Spleen (tissue), 11 donors: ENCODE results near the gene TAC3. TPM values are rescaled to one million over a fixed set of nuclear protein-coding genes. Genes with fewer than 3 reads are reported as not detected.
A peak's percentile ranks its signal among the peaks of the same experiment; 100 is the strongest.

ENCODE experiments used
- DNase-seq: peaks from one replicate; pipeline ENCODE4 v3.0.0-alpha.2; 2020
- H3K27ac ChIP-seq, 8 donors: fragments of 200-600 bp; sonication (generic) in 7 of 8; 1 replicate in 4 of 8; 2 replicates in 4 of 8; pipeline versions ENCODE4 v1.5.0 to v1.8.0; 2016 to 2021; ENCODE audit warnings: inconsistent platforms in 4 of 8, mild to moderate bottlenecking in 4 of 8, moderate library complexity in 1 of 8
- H3K27me3 ChIP-seq, 7 donors: fragments of 200-600 bp; sonication (generic) in 6 of 7; replicated peaks in 1 of 7; 1 replicate in 4 of 7; 2 replicates in 3 of 7; pipeline versions ENCODE4 v1.5.0 to v1.8.0; 2016 to 2021; ENCODE audit warnings: inconsistent platforms in 3 of 7, mild to moderate bottlenecking in 1 of 7
- H3K36me3 ChIP-seq, 6 donors: fragments of 200-600 bp; sonication (generic) in 5 of 6; 1 replicate in 4 of 6; 2 replicates in 2 of 6; pipeline versions ENCODE4 v1.5.0 to v1.8.0; 2016 to 2021; ENCODE audit warnings: inconsistent platforms in 2 of 6
- H3K4me1 ChIP-seq, 6 donors: fragments of 200-600 bp; sonication (generic) in 5 of 6; 1 replicate in 3 of 6; 2 replicates in 3 of 6; pipeline versions ENCODE4 v1.5.0 to v1.8.0; 2016 to 2021; ENCODE audit warnings: inconsistent platforms in 3 of 6
- H3K4me3 ChIP-seq, 8 donors: fragments of 200-600 bp; sonication (generic) in 7 of 8; 1 replicate in 4 of 8; 2 replicates in 4 of 8; pipeline versions ENCODE4 v1.5.0 to v1.8.0; 2016 to 2021; ENCODE audit warnings: inconsistent platforms in 4 of 8, mild to moderate bottlenecking in 4 of 8, moderate library complexity in 2 of 8
- H3K9me3 ChIP-seq, 8 donors: fragments of 200-600 bp; sonication (generic) in 7 of 8; 1 replicate in 4 of 8; 2 replicates in 4 of 8; pipeline versions ENCODE4 v1.5.0 to v1.8.0; 2016 to 2021; ENCODE audit warnings: inconsistent platforms in 4 of 8
- CTCF ChIP-seq, 11 experiments: fragments of 200-600 bp in 7 of 11; fragments of 450-650 bp in 4 of 11; sonication (generic) in 4 of 11; IDR thresholded peaks in 8 of 11; conservative IDR thresholded peaks in 3 of 11; 1 replicate in 7 of 11; 2 replicates in 4 of 11; pipeline versions ENCODE4 v1.4.0 to v1.8.0; 2016 to 2021; ENCODE audit warnings: antibody characterized with exemption in 11 of 11, inconsistent platforms in 4 of 11, mild to moderate bottlenecking in 1 of 11
- POLR2A ChIP-seq, 3 donors: fragments of 450-650 bp; IDR thresholded peaks; one replicate each; pipeline ENCODE4 v1.5.1; 2017; ENCODE audit warnings: antibody characterized with exemption in 3 of 3, mild to moderate bottlenecking in 1 of 3
- POLR2AphosphoS5 ChIP-seq, 3 donors: sonication (generic); formaldehyde crosslinking; IDR thresholded peaks; one replicate each; pipeline ENCODE4 v1.5.1; 2017; ENCODE audit warnings: antibody characterized with exemption in 3 of 3
- WGBS, 5 donors: extraction: QIAGEN DNeasy Blood & Tissue Kit in 3 of 5; methylation state at CpG; one replicate each; pipeline versions ENCODE4 v1.1.5 to v1.1.7; 2013 to 2018; 5-methylcytosine and 5-hydroxymethylcytosine counted together
- intact Hi-C: fragments of 100-400 bp; cut with DNase I; formaldehyde crosslinking; loops from one replicate; pipeline ENCODE4 v1.15.0; 2023; ENCODE audit warnings: low total_unique reads
- polyA plus RNA-seq, 3 donors: library from polyadenylated mRNA; stranded (reverse); fragments of 200-250 nt; gene quantifications; one replicate each; pipeline ENCODE4 v1.2.1, GENCODE V29; 2013
- total RNA-seq, 7 donors: library from RNA; depleted of rRNA in 3 of 7; stranded (reverse); fragments of >200 nt in 3 of 7; fragmentation: NEBNext Ultra II Directional in 4 of 7; extraction: Animal tissue kit (Norgen Biotek cat#: 25700) in 4 of 7; gene quantifications; one replicate each; pipeline versions ENCODE4 v1.1.0 to v1.2.1, GENCODE V29; 2016 to 2021
- donor health status: healthy with polysubstance abuse.
- donor health status: DM: no; HTN: no; CAD: no; lungs with moderate emphysema.
- donor health status: DM: no; HTN: no; CAD: no.
- donor health status: Bipolar disorder and iron deficiency.
- donor health status: healthy.
- donor health status: DM: no; HTN: no; CAD: no.
- donor health status: DM: yes; HTN: yes; CAD: no.

The TAC3 gene
- total and polyA plus RNA-seq, 10 donors, result 0.11 to 0.20 TPM; not detected in 8

- Histone ChIP-seq H3K9me3 (no peaks in the 10 kb centered on the region), H3K4me1 (peaks cover 12 to 46% (median 23%) of the 10 kb centered on the region in 6 donors), H3K36me3 (no peaks in the 10 kb centered on the region), H3K27ac (peak overlapping the region in 1 of 8 donors; percentile 38), H3K27me3 (peaks cover 0 to 13% (median 0%) of the 10 kb centered on the region in 7 donors), H3K4me3 (no peak overlapping the region)
- TF ChIP-seq CTCF (IDR thresholded peaks at IDR 0.05 in 8 of 11, conservative IDR thresholded peaks at IDR 0.05 in 3 of 11) (no peak), POLR2AphosphoS5 (IDR thresholded peaks at IDR 0.05) (no peak), POLR2A (IDR thresholded peaks at IDR 0.05) (no peak)
- WGBS, 5 donors, result 75 to 82% (median 78%) methylated on average over 12 of the region's 12 CpGs
- intact Hi-C loops, result no loop called here
- DNase-seq, result no peak
These were observed 4.6 kb downstream of the TAC3 start for GRCh38 chr12:57011438-57012424.

- intact Hi-C loops, result no loop called here
These were observed 5.6 kb downstream of the TAC3 start for GRCh38 chr12:57010627-57011247.

GRCh38 chr12:57009949-57010626 lies 6.2 kb downstream of the TAC3 start:
- no peaks in the 10 kb centered on the region for H3K36me3 ChIP-seq
- intact Hi-C loops, result loop anchor here (5.0 kb wide), 2 partner anchors 52 to 107 kb away; no protein-coding TSS in a partner anchor
- TF ChIP-seq POLR2A (IDR thresholded peaks at IDR 0.05) (no peak), CTCF (IDR thresholded peaks at IDR 0.05 in 8 of 11, conservative IDR thresholded peaks at IDR 0.05 in 3 of 11) (no peak), POLR2AphosphoS5 (IDR thresholded peaks at IDR 0.05) (no peak)
- H3K9me3 ChIP-seq, result no peaks in the 10 kb centered on the region
- DNase-seq, result no peak
- peaks cover 19 to 58% (median 33%) of the 10 kb centered on the region in 6 donors for H3K4me1 ChIP-seq
- H3K27me3 ChIP-seq, result no peaks in the 10 kb centered on the region
- 93 to 95% (median 94%) methylated on average over 5 of the region's 5 CpGs for whole genome bisulfite sequencing, 5 donors
- H3K4me3 ChIP-seq, result no peak overlapping the region
- H3K27ac ChIP-seq, result no peak overlapping the region

More at GRCh38 chr12:57010627-57011247, 5.6 kb downstream of the TAC3 start:
- no peak for DNase-seq
- Histone ChIP-seq H3K9me3 (no peaks in the 10 kb centered on the region), H3K4me1 (peaks cover 13 to 52% (median 27%) of the 10 kb centered on the region in 6 donors), H3K4me3 (no peak overlapping the region), H3K36me3 (no peaks in the 10 kb centered on the region), H3K27me3 (peaks cover 0 to 5% (median 0%) of the 10 kb centered on the region in 7 donors), H3K27ac (peak overlapping the region in 1 of 8 donors; percentile 38)
- WGBS, 5 donors, result 87 to 95% (median 94%) methylated on average over 4 of the region's 4 CpGs
- TF ChIP-seq POLR2A (IDR thresholded peaks at IDR 0.05) (no peak), CTCF (IDR thresholded peaks at IDR 0.05 in 8 of 11, conservative IDR thresholded peaks at IDR 0.05 in 3 of 11) (no peak), POLR2AphosphoS5 (IDR thresholded peaks at IDR 0.05) (no peak)
